GM12872 (cell line): ENCODE measurements around the gene TMPRSS11B.

ENCODE experiments used
- TF ChIP-seq, protein P1 (sequence below): IDR thresholded peaks from 3 replicates; pipeline ENCODE4 v1.5.1; 2011; ENCODE audit warnings: low read depth, mild to moderate bottlenecking, low read length, moderate library complexity; ENCODE audit not compliant: insufficient read depth

The TMPRSS11B gene

DNA sequence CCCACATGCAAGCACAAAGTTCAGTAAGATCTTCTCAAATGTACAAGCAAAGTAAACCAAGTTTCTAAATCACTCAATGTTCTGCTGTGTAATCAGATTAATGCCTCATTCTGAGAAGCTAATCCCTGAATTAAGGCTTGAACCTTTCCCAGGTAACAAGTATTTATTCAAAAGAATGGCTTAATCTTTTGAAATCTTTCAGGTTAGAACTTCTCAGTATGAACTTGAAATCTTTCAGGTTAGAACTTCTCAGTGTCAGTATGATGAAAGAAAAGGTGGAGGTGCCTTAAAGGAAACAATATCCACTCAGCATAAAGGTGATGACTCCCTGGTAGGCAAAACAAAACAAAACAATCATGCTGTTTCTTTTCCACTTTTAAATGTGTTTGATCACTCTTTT is 29.0 kb downstream of the TMPRSS11B start:
- TF ChIP-seq, protein P1, sequence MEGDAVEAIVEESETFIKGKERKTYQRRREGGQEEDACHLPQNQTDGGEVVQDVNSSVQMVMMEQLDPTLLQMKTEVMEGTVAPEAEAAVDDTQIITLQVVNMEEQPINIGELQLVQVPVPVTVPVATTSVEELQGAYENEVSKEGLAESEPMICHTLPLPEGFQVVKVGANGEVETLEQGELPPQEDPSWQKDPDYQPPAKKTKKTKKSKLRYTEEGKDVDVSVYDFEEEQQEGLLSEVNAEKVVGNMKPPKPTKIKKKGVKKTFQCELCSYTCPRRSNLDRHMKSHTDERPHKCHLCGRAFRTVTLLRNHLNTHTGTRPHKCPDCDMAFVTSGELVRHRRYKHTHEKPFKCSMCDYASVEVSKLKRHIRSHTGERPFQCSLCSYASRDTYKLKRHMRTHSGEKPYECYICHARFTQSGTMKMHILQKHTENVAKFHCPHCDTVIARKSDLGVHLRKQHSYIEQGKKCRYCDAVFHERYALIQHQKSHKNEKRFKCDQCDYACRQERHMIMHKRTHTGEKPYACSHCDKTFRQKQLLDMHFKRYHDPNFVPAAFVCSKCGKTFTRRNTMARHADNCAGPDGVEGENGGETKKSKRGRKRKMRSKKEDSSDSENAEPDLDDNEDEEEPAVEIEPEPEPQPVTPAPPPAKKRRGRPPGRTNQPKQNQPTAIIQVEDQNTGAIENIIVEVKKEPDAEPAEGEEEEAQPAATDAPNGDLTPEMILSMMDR = no peak

DNA sequence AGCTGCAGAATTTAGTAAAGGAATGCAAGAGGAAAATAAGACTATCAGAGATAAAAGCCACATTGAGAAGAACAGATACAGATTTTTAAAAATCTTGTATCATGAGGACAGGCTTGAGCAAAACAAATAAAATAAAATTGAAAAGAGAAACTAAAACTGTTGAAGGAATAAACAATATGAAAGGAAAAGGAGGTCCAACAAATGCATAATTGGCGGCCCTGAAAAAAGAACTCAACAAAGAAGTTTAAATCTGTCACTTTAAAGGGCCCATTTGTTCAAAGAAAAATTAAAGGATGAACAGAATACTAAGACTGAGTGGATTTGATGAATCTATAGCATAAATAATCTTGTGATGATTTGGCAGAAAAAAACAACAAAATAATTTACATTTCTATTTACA is 36.5 kb downstream of the TMPRSS11B start:
- TF ChIP-seq, protein P1 = no peak

DNA sequence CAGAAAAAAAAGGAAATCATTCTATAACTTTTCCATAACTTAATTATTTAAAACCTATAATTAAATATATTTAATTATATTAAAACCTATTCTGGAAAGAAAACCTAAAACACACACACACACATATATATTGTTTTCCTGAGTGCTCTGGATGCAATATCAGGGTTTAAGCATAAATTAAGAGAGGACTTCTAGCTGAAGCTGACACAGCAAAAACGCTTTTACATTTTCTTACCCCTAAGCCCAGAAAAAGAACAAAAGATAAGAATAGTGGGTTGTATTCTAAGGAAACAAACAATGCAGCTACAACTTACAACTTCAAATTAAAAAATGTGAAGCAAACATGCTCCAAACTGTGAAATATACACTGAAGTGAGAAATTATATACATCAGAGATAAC is 52.3 kb downstream of the TMPRSS11B start:
- TF ChIP-seq, protein P1 = no peak

DNA sequence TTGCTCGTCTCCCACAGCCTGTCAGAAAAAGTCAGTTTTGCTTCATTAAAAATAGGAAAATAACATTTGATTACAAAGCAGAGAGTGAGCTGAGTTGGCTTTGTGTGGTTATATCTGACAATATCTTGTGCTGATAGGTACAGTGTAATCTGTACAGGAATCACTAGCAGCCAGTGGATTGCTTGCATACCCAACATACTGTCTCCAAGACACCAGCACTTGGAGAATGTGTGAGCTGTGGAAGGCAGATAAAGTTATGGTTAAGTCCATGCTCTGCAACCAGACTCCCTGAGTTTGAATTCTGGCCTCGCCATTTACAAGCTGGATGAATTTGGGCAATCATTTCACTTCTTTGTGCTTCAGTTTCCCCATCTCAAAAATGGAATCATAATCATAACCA is 58.3 kb downstream of the TMPRSS11B start:
- TF ChIP-seq, protein P1 = no peak

DNA sequence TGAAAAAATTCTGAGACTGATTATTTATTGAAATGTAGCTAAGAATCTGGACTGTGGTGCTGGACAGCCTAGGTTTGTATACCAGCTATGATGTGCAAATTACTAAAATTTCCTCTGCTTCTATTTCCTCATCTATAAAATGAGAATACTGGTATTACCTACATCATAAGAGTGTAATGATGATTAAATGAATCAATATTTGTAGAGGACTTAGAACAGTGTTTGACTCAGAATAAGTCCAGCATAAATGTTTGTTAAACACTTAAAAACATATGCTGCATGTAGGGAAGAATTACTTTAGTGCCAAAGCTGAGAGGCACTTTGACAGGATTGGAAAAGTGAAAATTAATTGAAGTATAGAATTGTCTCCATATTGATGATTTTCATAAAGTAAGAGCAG is 60.6 kb downstream of the TMPRSS11B start:
- TF ChIP-seq, protein P1 = no peak

GRCh38 chr4:68183417-68183816 is 62.1 kb downstream of the TMPRSS11B start:
- TF ChIP-seq, protein P1 = no peak

DNA sequence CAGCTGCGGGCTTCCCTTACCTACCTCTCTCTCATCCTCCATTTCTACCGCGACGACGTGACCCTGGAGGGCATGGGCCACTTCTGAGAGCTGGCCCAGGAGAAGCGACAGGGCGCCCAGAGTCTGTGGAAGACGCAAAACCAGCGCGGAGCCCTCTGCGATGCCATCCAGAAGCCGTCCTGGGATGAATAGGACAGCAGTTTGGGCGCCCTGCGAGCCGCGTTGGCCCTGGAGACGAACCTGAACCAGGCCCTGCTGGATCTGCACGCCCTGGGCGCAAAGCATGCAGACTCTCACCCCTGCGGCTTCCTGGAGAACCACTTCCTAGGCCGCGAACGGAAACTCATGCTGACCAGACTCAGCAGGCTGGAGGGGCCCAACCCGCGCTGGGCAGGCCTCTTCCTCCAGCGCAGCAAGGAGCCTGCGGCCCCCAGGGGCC is 63.1 kb downstream of the TMPRSS11B start:
- TF ChIP-seq, protein P1 = no peak
